SU-DHL-6 (cell line): ENCODE data around the gene CDH13.

Experiments used
- H2AFZ ChIP-seq: fragments of 200-600 bp; sonication (generic); 2 replicates; pipeline ENCODE4 v1.6.1; 2014; ENCODE audit warnings: low read depth, mild to moderate bottlenecking, moderate library complexity, mixed read lengths, antibody characterized with exemption, low read length; ENCODE audit not compliant: severe bottlenecking
- H3F3A ChIP-seq: fragments of 200-600 bp; shearing (Covaris generic); 2 replicates; pipeline ENCODE4 v1.6.0; 2016; ENCODE audit warnings: antibody characterized with exemption, mild to moderate bottlenecking; ENCODE audit not compliant: insufficient read depth
- H3K27ac ChIP-seq: fragments of 200-600 bp; sonication (generic); 2 replicates; pipeline ENCODE4 v1.5.1; 2016; ENCODE audit warnings: low read depth, mild to moderate bottlenecking, low read length, moderate library complexity, mixed read lengths
- H3K27me3 ChIP-seq: fragments of 200-600 bp; sonication (generic), shearing (Covaris generic); 2 replicates; pipeline ENCODE4 v1.6.0; 2014; ENCODE audit warnings: mild to moderate bottlenecking, low read length
- H3K36me3 ChIP-seq: fragments of 200-600 bp; sonication (generic); 2 replicates; pipeline ENCODE4 v1.6.1; 2014; ENCODE audit warnings: mild to moderate bottlenecking, low read length, mixed read lengths
- H3K4me2 ChIP-seq: fragments of 300-600, 200-600 bp; shearing (Covaris generic), sonication (generic); 2 replicates; pipeline ENCODE4 v1.6.0; 2014; ENCODE audit warnings: low read length, low read depth, mild to moderate bottlenecking; ENCODE audit not compliant: poor library complexity, severe bottlenecking
- H3K4me3 ChIP-seq: fragments of 200-600 bp; sonication (generic); 2 replicates; pipeline ENCODE4 v1.5.1; 2014; ENCODE audit warnings: antibody characterized with exemption, low read length, mild to moderate bottlenecking, mixed read lengths; ENCODE audit not compliant: insufficient read depth, poor library complexity, severe bottlenecking
- H3K79me2 ChIP-seq: fragments of 200-600 bp; sonication (generic); 2 replicates; pipeline ENCODE4 v1.6.1; 2014; ENCODE audit warnings: mild to moderate bottlenecking, low read length, moderate library complexity; ENCODE audit not compliant: insufficient read depth
- H3K9ac ChIP-seq: fragments of 200-600 bp; sonication (generic); 2 replicates; pipeline ENCODE4 v1.7.0; 2014; ENCODE audit warnings: mild to moderate bottlenecking, low read length
- H3K9me2 ChIP-seq: fragments of 200-600 bp; sonication (generic); replicated peaks from 2 replicates; pipeline ENCODE4 v1.6.1; 2014; ENCODE audit warnings: low read length; ENCODE audit not compliant: insufficient read depth
- H3K9me3 ChIP-seq: fragments of 200-600 bp; sonication (generic); 2 replicates; pipeline ENCODE4 v1.6.1; 2014; ENCODE audit warnings: low read length, mixed read lengths; ENCODE audit not compliant: insufficient read depth
- H4K20me1 ChIP-seq: fragments of 200-600 bp; sonication (generic); 2 replicates; pipeline ENCODE4 v1.6.1; 2014; ENCODE audit warnings: low read depth, mild to moderate bottlenecking, antibody characterized with exemption, low read length, moderate library complexity, mixed read lengths
- EZH2phosphoT487 ChIP-seq: fragments of 200-600 bp; sonication (generic), shearing (Covaris generic); conservative IDR thresholded peaks from 2 replicates; pipeline ENCODE4 v1.6.1; 2018; ENCODE audit warnings: mild to moderate bottlenecking, antibody characterized with exemption, low read length, moderate library complexity, mixed read lengths
- TF ChIP-seq, protein P1 (sequence below): fragments of 200-600 bp; sonication (generic); IDR thresholded peaks from one replicate; pipeline ENCODE4 v1.5.1; 2017; ENCODE audit warnings: antibody characterized with exemption, mild to moderate bottlenecking, low read length, moderate library complexity; ENCODE audit not compliant: insufficient read depth, poor library complexity, severe bottlenecking

Gene CDH13

DNA sequence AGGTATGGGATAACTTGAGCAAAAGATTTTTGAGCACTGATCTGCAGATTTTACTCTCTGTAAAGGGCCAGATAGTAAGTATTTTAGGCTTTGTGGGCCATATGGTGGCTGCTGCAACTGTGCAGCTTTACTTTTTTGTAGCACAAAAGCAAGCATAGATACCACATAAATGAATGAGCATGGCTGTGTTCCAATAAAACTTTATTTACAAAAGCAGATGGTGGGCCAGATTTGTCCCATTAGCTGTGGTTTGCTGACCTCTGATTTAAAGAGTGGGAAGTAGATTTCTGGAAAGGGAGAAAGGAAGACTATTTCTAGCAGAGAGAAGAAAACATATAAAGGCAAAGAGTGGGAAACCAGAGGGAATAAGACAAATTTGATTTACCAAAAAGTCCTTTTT is 882.5 kb downstream of the CDH13 start:
- Histone ChIP-seq H3K9me3 (no peaks in the 10 kb centered on the region), H3K79me2 (no peaks in the 10 kb centered on the region), H3K9ac (no peak overlapping the region), H3F3A (no peaks in the 10 kb centered on the region), H2AFZ (no peak overlapping the region), H3K4me2 (no peak overlapping the region), H3K27me3 (no peaks in the 10 kb centered on the region), H4K20me1 (no peaks in the 10 kb centered on the region), H3K4me3 (no peak overlapping the region), H3K9me2 (no peaks in the 10 kb centered on the region), H3K36me3 (no peaks in the 10 kb centered on the region), H3K27ac (no peak overlapping the region)
- TF ChIP-seq, protein P1, sequence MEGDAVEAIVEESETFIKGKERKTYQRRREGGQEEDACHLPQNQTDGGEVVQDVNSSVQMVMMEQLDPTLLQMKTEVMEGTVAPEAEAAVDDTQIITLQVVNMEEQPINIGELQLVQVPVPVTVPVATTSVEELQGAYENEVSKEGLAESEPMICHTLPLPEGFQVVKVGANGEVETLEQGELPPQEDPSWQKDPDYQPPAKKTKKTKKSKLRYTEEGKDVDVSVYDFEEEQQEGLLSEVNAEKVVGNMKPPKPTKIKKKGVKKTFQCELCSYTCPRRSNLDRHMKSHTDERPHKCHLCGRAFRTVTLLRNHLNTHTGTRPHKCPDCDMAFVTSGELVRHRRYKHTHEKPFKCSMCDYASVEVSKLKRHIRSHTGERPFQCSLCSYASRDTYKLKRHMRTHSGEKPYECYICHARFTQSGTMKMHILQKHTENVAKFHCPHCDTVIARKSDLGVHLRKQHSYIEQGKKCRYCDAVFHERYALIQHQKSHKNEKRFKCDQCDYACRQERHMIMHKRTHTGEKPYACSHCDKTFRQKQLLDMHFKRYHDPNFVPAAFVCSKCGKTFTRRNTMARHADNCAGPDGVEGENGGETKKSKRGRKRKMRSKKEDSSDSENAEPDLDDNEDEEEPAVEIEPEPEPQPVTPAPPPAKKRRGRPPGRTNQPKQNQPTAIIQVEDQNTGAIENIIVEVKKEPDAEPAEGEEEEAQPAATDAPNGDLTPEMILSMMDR, result no peak
- TF ChIP-seq EZH2phosphoT487, result no peak

DNA sequence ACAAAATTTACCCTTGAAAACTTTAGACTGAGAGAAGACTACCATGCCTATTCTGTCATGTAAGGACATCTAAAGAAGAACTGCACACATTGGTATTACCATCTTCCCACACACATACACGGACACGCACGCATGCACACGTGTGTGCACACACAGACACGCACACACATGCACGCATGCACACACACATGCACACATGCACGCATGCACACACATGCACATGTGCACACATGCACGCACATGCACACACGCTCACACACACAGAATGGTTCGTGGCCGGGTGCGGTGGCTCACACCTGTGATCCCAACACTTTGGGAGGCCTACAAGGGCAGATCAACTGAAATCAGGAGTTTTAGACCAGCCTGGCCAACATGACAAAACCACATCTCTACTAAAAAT is 884.1 kb downstream of the CDH13 start:
- Histone ChIP-seq H3K9me3 (no peaks in the 10 kb centered on the region), H3K4me2 (no peak overlapping the region), H3K9ac (no peak overlapping the region), H3K4me3 (no peak overlapping the region), H2AFZ (no peak overlapping the region), H3K9me2 (no peaks in the 10 kb centered on the region), H3K27me3 (no peaks in the 10 kb centered on the region), H3K79me2 (no peaks in the 10 kb centered on the region), H4K20me1 (no peaks in the 10 kb centered on the region), H3K27ac (no peak overlapping the region), H3K36me3 (no peaks in the 10 kb centered on the region), H3F3A (no peaks in the 10 kb centered on the region)
- no peak for TF ChIP-seq EZH2phosphoT487
- TF ChIP-seq, protein P1, result no peak

DNA sequence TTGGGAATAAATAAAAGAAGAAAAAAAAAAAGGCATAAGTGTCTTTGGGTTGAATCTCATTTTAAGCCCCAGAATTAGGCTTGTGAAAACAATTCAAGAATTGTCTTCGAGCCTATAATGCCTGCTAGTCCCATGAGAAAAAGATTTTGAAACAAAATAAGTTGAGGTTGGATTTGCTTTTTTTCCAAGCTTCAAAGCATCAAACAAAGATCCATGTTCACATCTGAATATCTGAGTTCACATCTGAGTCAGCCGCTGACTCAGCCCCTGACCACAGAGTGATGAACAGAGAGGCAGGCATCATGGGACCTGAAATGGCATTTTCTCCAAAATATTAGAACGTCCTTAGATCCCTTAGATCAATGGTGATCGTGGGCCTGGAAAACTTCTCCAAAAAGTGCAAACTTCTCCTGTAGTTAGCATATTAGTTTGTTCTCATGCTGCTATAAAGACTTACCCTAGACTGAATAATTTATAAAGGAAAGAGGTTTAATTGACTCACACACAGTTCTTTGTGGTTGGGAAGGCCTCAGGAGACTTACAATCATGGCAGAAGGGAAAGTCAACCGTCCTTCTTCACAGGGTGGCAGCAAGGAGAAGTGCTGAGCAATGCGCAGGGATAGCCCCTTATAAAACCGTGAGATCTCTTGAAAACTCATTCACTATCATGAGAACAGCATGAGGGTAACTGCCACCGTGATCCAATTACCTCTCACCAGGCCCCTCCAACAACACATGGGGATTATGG is 886.4 kb downstream of the CDH13 start:
- H4K20me1 ChIP-seq, result no peaks in the 10 kb centered on the region
- H3K27me3 ChIP-seq, result no peaks in the 10 kb centered on the region
- no peak overlapping the region for H3K4me3 ChIP-seq
- no peaks in the 10 kb centered on the region for H3K79me2 ChIP-seq
- no peak overlapping the region for H3K27ac ChIP-seq
- H3K9me3 ChIP-seq, result no peaks in the 10 kb centered on the region
- H3K4me2 ChIP-seq, result no peak overlapping the region
- TF ChIP-seq, protein P1, result no peak
- TF ChIP-seq EZH2phosphoT487, result no peak
- no peaks in the 10 kb centered on the region for H3F3A ChIP-seq
- no peaks in the 10 kb centered on the region for H3K9me2 ChIP-seq
- no peaks in the 10 kb centered on the region for H3K36me3 ChIP-seq
- H2AFZ ChIP-seq, result no peak overlapping the region
- no peak overlapping the region for H3K9ac ChIP-seq
